Measurements from ENCODE around the gene CLIP1. TPM values are rescaled to one million over a fixed set of nuclear protein-coding genes. Genes with fewer than 3 reads are reported as not detected.

Gene CLIP1
- total and polyA plus RNA-seq, 2 experiments from 2014 or later, result 61.7 to 74.5 TPM

- Histone ChIP-seq H3K27ac (peak overlapping the region; percentile 48), H3K9ac (peak overlapping the region; percentile 27), H3K4me1 (ENCODE audit: insufficient read depth) (peaks cover 18% of the 10 kb centered on the region), H3K9me3 (ENCODE audit: low read depth) (no peaks in the 10 kb centered on the region), H4K20me1 (ENCODE audit: insufficient read depth) (no peaks in the 10 kb centered on the region), H3K79me2 (ENCODE audit: insufficient read depth) (peaks cover 100% of the 10 kb centered on the region), H3K36me3 (ENCODE audit: low read depth) (no peaks in the 10 kb centered on the region), H3K27me3 (replicated peaks; ENCODE audit: insufficient read depth) (no peaks in the 10 kb centered on the region), H2AFZ (peak overlapping the region; percentile 58), H3K9me2 (ENCODE audit: insufficient read depth) (no peaks in the 10 kb centered on the region), H3K4me2 (ENCODE audit: unreplicated experiment) (peak overlapping the region; percentile 36), H3F3A (ENCODE audit: insufficient read depth) (peaks cover 10% of the 10 kb centered on the region; the same call in 1 of the 2 replicates), H3K4me3 (peak overlapping the region; percentile 21; the same call in 1 of the 2 replicates)
- WGBS, 2 experiments (ENCODE audit: low coverage in 1 of 2, low lambda C conversion rate in 2 of 2, missing lambda C conversion rate in 2 of 2), result 61 to 62% methylated on average over 5 of the region's 5 CpGs
- TF ChIP-seq EZH2 (IDR thresholded peaks at IDR 0.05; ENCODE audit: insufficient read depth, poor library complexity, severe bottlenecking), result no peak
- TF ChIP-seq EZH2phosphoT487 (IDR thresholded peaks at IDR 0.05; ENCODE audit: insufficient read depth, low read depth), result no peak
- in situ Hi-C loops (cut with MboI), result no loop called here
- DNase-seq, result peak; percentile 50
Measured at GRCh38 chr12:122413516-122414404, 8.7 kb downstream of the CLIP1 start.

GRCh38 chr12:122412851-122413433 lies 9.5 kb downstream of the CLIP1 start:
- peak; percentile 20 for DNase-seq
- H3K4me2 ChIP-seq (ENCODE audit: unreplicated experiment), result peak overlapping the region; percentile 36
- no peaks in the 10 kb centered on the region for H3K27me3 ChIP-seq (replicated peaks; ENCODE audit: insufficient read depth)
- peak overlapping the region; percentile 58 for H2AFZ ChIP-seq
- in situ Hi-C loops (cut with MboI), result no loop called here
- peak overlapping the region; percentile 48 for H3K27ac ChIP-seq
- no peaks in the 10 kb centered on the region for H4K20me1 ChIP-seq (ENCODE audit: insufficient read depth)
- no peaks in the 10 kb centered on the region for H3K9me2 ChIP-seq (ENCODE audit: insufficient read depth)
- H3F3A ChIP-seq (ENCODE audit: insufficient read depth), result peaks cover 10% of the 10 kb centered on the region; the same call in 1 of the 2 replicates
- H3K79me2 ChIP-seq (ENCODE audit: insufficient read depth), result peaks cover 100% of the 10 kb centered on the region
- no peaks in the 10 kb centered on the region for H3K9me3 ChIP-seq (ENCODE audit: low read depth)
- TF ChIP-seq EZH2phosphoT487 (IDR thresholded peaks at IDR 0.05; ENCODE audit: insufficient read depth, low read depth) (no peak), EZH2 (IDR thresholded peaks at IDR 0.05; ENCODE audit: insufficient read depth, poor library complexity, severe bottlenecking) (no peak)
- H3K9ac ChIP-seq, result peak overlapping the region; percentile 27
- H3K4me1 ChIP-seq (ENCODE audit: insufficient read depth), result peaks cover 18% of the 10 kb centered on the region
- 45 to 48% methylated on average over 4 of the region's 4 CpGs for WGBS, 2 experiments (ENCODE audit: low coverage in 1 of 2, low lambda C conversion rate in 2 of 2, missing lambda C conversion rate in 2 of 2)
- H3K4me3 ChIP-seq, result peak overlapping the region; percentile 21; the same call in 1 of the 2 replicates
- H3K36me3 ChIP-seq (ENCODE audit: low read depth), result no peaks in the 10 kb centered on the region

- WGBS, 2 experiments (ENCODE audit: low coverage in 1 of 2, low lambda C conversion rate in 2 of 2, missing lambda C conversion rate in 2 of 2), result 70 to 71% methylated on average over 3 of the region's 3 CpGs
- H3K9me2 ChIP-seq (ENCODE audit: insufficient read depth), result no peaks in the 10 kb centered on the region
- H3K27me3 ChIP-seq (replicated peaks; ENCODE audit: insufficient read depth), result no peaks in the 10 kb centered on the region
- in situ Hi-C loops (cut with MboI), result no loop called here
- H3F3A ChIP-seq (ENCODE audit: insufficient read depth), result peaks cover 18% of the 10 kb centered on the region
- no peaks in the 10 kb centered on the region for H3K9me3 ChIP-seq (ENCODE audit: low read depth)
- no peak overlapping the region for H3K4me2 ChIP-seq (ENCODE audit: unreplicated experiment)
- TF ChIP-seq EZH2phosphoT487 (IDR thresholded peaks at IDR 0.05; ENCODE audit: insufficient read depth, low read depth) (no peak), EZH2 (IDR thresholded peaks at IDR 0.05; ENCODE audit: insufficient read depth, poor library complexity, severe bottlenecking) (no peak)
- DNase-seq, result no peak
- no peak overlapping the region for H3K27ac ChIP-seq
- H3K36me3 ChIP-seq (ENCODE audit: low read depth), result no peaks in the 10 kb centered on the region
- H3K79me2 ChIP-seq (ENCODE audit: insufficient read depth), result peaks cover 99% of the 10 kb centered on the region
- no peak overlapping the region for H3K4me3 ChIP-seq
- no peak overlapping the region for H2AFZ ChIP-seq
- peaks cover 31% of the 10 kb centered on the region for H3K4me1 ChIP-seq (ENCODE audit: insufficient read depth)
- no peak overlapping the region for H3K9ac ChIP-seq
- no peaks in the 10 kb centered on the region for H4K20me1 ChIP-seq (ENCODE audit: insufficient read depth)
Measured at GRCh38 chr12:122411537-122411936, 10.9 kb downstream of the CLIP1 start.

- in situ Hi-C loops (cut with MboI), result no loop called here
- no peaks in the 10 kb centered on the region for H3K27me3 ChIP-seq (replicated peaks; ENCODE audit: insufficient read depth)
- no peak for DNase-seq
- H3K36me3 ChIP-seq (ENCODE audit: low read depth), result no peaks in the 10 kb centered on the region; the same call in 1 of the 2 replicates
- peak overlapping the region; percentile 61 for H2AFZ ChIP-seq
- peak overlapping the region; percentile 75 for H3K9ac ChIP-seq
- no peaks in the 10 kb centered on the region for H3K9me2 ChIP-seq (ENCODE audit: insufficient read depth)
- H3K4me3 ChIP-seq, result peak overlapping the region; percentile 10; the same call in 1 of the 2 replicates
- peaks cover 99% of the 10 kb centered on the region for H3K79me2 ChIP-seq (ENCODE audit: insufficient read depth)
- peak overlapping the region; percentile 93 for H3K27ac ChIP-seq
- 82 to 87% methylated on average over 3 of the region's 3 CpGs for WGBS, 2 experiments (ENCODE audit: low coverage in 1 of 2, low lambda C conversion rate in 2 of 2, missing lambda C conversion rate in 2 of 2)
- H3K4me1 ChIP-seq (ENCODE audit: insufficient read depth), result peaks cover 22% of the 10 kb centered on the region
- peak overlapping the region; percentile 44 for H3K4me2 ChIP-seq (ENCODE audit: unreplicated experiment)
- no peaks in the 10 kb centered on the region for H4K20me1 ChIP-seq (ENCODE audit: insufficient read depth)
- TF ChIP-seq EZH2 (IDR thresholded peaks at IDR 0.05; ENCODE audit: insufficient read depth, poor library complexity, severe bottlenecking), result no peak
- H3K9me3 ChIP-seq (ENCODE audit: low read depth), result no peaks in the 10 kb centered on the region
- H3F3A ChIP-seq (ENCODE audit: insufficient read depth), result peaks cover 17% of the 10 kb centered on the region
Measured at GRCh38 chr12:122407208-122407607, 15.3 kb downstream of the CLIP1 start.
